PC-3 (cell line): ENCODE measurements around the gene ZNF740.

Experiments
- CTCF ChIP-seq: fragments of 300-600 bp; sonication (generic); conservative IDR thresholded peaks from 2 replicates; pipeline ENCODE4 v1.5.1; 2017; ENCODE audit warnings: antibody characterized with exemption, low read depth, mild to moderate bottlenecking, low read length
- EZH2phosphoT487 ChIP-seq: fragments of 300-600 bp; sonication (generic); IDR thresholded peaks from 2 replicates; pipeline ENCODE4 v1.6.1; 2018; ENCODE audit warnings: mild to moderate bottlenecking, antibody characterized with exemption, low read length, borderline replicate concordance

- TF ChIP-seq EZH2phosphoT487 (no peak), CTCF (no peak)
Observed at GRCh38 chr12:53131844-53132243, 48.7 kb upstream of the ZNF740 start.
